Measurements from ENCODE around the gene DLX5.

DNA sequence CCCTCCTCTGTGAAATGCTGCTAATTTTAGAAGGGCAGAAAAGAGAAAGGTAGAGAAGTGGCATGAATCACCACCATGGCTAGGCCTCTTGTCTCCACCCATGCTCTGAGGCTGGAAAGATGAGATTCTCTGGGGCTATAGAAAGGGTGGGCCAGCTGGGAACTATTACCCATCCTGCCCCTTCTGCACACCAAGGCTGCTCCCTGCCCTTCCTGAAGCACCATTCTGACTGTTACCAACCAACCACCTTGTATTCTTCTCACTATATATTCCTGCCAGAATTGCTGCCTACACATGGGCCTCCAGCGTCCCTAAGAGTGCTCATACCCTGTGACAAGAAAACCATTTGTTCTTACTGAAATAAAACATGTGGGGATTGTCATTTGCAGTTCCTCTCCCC lies 30.7 kb downstream of the DLX5 start:
- TF ChIP-seq SMAD3 (CRISPR knock-in tag; IDR thresholded peaks at IDR 0.05; ENCODE audit: borderline replicate concordance) (no peak), NR1H2 (CRISPR knock-in tag; IDR thresholded peaks at IDR 0.05) (no peak), ZBTB21 (CRISPR knock-in tag; IDR thresholded peaks at IDR 0.05; ENCODE audit: borderline replicate concordance) (no peak)
